GM12878 (cell line): Measurements from ENCODE around the gene STX8. TPM values are rescaled to one million over a fixed set of nuclear protein-coding genes. Genes with fewer than 3 reads are reported as not detected.

Source experiments
- ATF2 ChIP-seq: IDR thresholded peaks from 2 replicates; pipeline ENCODE4 v1.6.1; 2012; ENCODE audit warnings: low read length, inconsistent platforms
- CHD1 ChIP-seq: IDR thresholded peaks from 2 replicates; pipeline ENCODE4 v1.6.1; 2012; ENCODE audit warnings: low read depth, low read length, improper control_type of control experiment
- MYB ChIP-seq: fragments of 150-350 bp; IDR thresholded peaks from 2 replicates; pipeline ENCODE4 v1.6.1; 2014; ENCODE audit warnings: mild to moderate bottlenecking, low read depth, low read length, borderline replicate concordance
- MYC ChIP-seq: IDR thresholded peaks from 2 replicates; pipeline ENCODE4 v1.6.1; 2011; ENCODE audit warnings: mild to moderate bottlenecking, low read length, moderate library complexity, inconsistent platforms; ENCODE audit not compliant: insufficient read depth, insufficient replicate concordance, insufficient read length, severe bottlenecking
- PRDM15 ChIP-seq: fragments of 450-650 bp; formaldehyde crosslinking; IDR thresholded peaks from 2 replicates; pipeline ENCODE4 v1.4.0; 2020; ENCODE audit warnings: mild to moderate bottlenecking, moderate library complexity
- SMARCA5 ChIP-seq: fragments of 450-650 bp; IDR thresholded peaks from 2 replicates; pipeline ENCODE4 v1.6.1; 2017; ENCODE audit warnings: mild to moderate bottlenecking
- SUPT20H ChIP-seq: IDR thresholded peaks from 2 replicates; pipeline ENCODE4 v1.6.1; 2011; ENCODE audit warnings: low read depth, mild to moderate bottlenecking, low read length, moderate library complexity, borderline replicate concordance; ENCODE audit not compliant: control insufficient read depth
- ZBED1 ChIP-seq: IDR thresholded peaks from 2 replicates; pipeline ENCODE4 v1.6.1; 2016; ENCODE audit warnings: borderline replicate concordance
- polyA plus RNA-seq, 11 experiments: library from polyadenylated mRNA; depleted of rRNA in 4 of 11; unstranded in 6 of 11; stranded (reverse) in 5 of 11; fragments of >200 nt; fragmentation: Nextera tagmentation in 4 of 11; fragmentation: Illumina TruSeq in 1 of 11; extraction: Ambion mirVana in 4 of 11; extraction: Trizol in 1 of 11; gene quantifications; 1 replicate in 1 of 11; 2 replicates in 10 of 11; pipeline versions ENCODE4 v1.2.1 to v1.2.3, GENCODE V29; 2011 to 2016; ENCODE audit warnings: inconsistent platforms in 2 of 11, missing spikeins in 2 of 11, low read depth in 1 of 11
- total RNA-seq, 4 experiments: library from RNA; depleted of rRNA in 3 of 4; stranded (reverse); fragments of >200 nt in 3 of 4; fragmentation: Illumina TruSeq in 1 of 4; extraction: Trizol in 1 of 4; gene quantifications; 2 replicates each; pipeline versions ENCODE4 v1.2.1 to v1.2.3, GENCODE V29; 2013 to 2021

STX8 gene
- total and polyA plus RNA-seq, 10 of the 15 experiments (the other 5 are each of a cell fraction or from before 2014, with no cell fraction given), result 47.9 to 151 (median 72.9) TPM

DNA sequence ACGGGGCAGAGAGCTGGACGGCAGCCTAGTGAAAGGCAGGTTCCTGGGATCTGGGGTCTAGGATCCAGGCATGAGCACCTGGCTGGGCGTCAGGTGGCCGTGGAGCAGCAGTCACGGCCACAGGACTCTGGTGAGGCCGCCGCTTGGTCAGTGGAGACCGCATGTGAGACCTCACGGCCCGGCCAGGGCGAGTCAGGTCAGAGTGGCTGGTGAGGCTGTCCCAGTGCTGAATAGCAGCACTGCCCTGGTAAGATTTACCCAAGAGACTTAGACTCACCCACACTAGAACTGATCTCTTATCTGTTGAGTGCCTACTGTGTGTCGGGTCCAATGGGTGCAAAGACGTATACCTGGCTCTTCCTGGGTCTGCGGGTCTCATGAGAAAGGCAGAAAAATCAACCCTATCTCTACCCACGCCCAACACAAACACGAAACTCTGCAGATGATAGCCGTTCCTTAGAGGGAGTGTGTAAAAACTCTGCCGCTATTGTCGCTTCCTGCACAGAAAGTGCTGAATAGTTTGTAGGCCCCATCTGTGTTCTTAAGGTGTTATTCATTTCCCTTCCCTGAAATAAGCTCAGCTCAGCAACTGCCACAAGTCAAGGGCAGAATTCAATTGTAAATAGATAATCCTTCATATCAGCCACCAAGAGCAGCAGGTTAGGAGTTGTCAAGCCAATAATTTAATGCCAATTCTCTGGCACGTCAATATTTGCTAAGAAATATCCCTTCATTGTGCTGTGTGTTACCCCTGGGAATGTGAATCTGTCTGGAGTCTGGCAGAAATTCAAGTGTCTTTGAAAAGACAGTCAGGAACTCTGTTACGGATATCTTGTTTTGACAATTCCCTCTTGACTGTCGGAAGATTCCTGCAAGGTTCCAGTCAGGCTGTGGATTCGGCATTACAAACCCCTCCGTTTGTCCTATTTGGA, 314.3 kb downstream of the STX8 start (continued):
- TF ChIP-seq ATF2 (no peak), MYC (no peak), ZBED1 (no peak), SUPT20H (no peak), CHD1 (no peak), PRDM15 (CRISPR knock-in tag) (no peak), SMARCA5 (no peak), MYB (no peak)
- TF ChIP-seq, all 136 proteins: peak for 0
